ENCODE data around the gene KDELR3. TPM values are rescaled to one million over a fixed set of nuclear protein-coding genes. Genes with fewer than 3 reads are reported as not detected.

KDELR3 gene
- total and polyA plus RNA-seq, 4 donors, result 4.4 to 16.4 (median 8.8) TPM

DNA sequence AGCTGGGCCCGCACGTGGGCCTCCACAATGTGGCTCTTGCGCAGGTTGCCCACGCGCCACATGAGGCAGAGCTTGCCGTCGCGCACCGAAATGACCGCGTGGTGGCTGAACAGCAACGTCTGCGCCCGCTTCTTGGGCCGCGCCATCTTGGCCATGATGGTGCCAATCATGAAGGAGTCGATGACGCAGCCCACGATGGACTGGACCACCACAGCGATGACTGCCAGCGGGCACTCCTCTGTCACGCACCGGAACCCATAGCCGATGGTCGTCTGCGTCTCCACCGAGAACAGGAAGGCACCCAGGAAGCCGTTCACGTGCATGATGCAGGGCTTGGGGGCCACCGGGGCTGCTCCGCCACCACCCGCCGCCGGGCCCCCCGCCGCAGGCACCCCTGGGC, 40.4 kb upstream of the KDELR3 start:
- 96 to 99% methylated on average over 36 of the region's 36 CpGs for WGBS, 2 donors
- Histone ChIP-seq H3K36me3 (ENCODE audit: control insufficient read depth in 4 of 4, insufficient read depth in 4 of 4, low read length in 4 of 4) (no peaks in the 10 kb centered on the region), H3K9me3 (ENCODE audit: control insufficient read depth in 4 of 4, insufficient read depth in 3 of 4, low read length in 3 of 4) (no peaks in the 10 kb centered on the region), H3K4me1 (ENCODE audit: control insufficient read depth in 5 of 5, insufficient read depth in 5 of 5, low read length in 5 of 5) (peaks cover 0 to 5% (median 0%) of the 10 kb centered on the region in 5 donors), H3K4me3 (no peak overlapping the region), H3K9ac (ENCODE audit: insufficient read depth in 1 of 2, low read length in 2 of 2) (no peak overlapping the region), H3K27me3 (ENCODE audit: control insufficient read depth in 3 of 3, insufficient read depth in 3 of 3, low read length in 2 of 3) (no peaks in the 10 kb centered on the region), H3K27ac (ENCODE audit: low read depth in 1 of 2, low read length in 1 of 2) (no peak overlapping the region)
- no peak for TF ChIP-seq CTCF (IDR thresholded peaks at IDR 0.05; ENCODE audit: control extremely low read depth, extremely low read depth)
- ATAC-seq (ENCODE audit: insufficient read depth, low FRiP score), result no peak
- no peak for DNase-seq

GRCh38 chr22:38427940-38428339, 40.0 kb upstream of the KDELR3 start:
- Histone ChIP-seq H3K4me1 (ENCODE audit: control insufficient read depth in 5 of 5, insufficient read depth in 5 of 5, low read length in 5 of 5) (peaks cover 0 to 4% (median 0%) of the 10 kb centered on the region in 5 donors), H3K27me3 (ENCODE audit: control insufficient read depth in 3 of 3, insufficient read depth in 3 of 3, low read length in 2 of 3) (no peaks in the 10 kb centered on the region), H3K27ac (ENCODE audit: low read depth in 1 of 2, low read length in 1 of 2) (no peak overlapping the region), H3K36me3 (ENCODE audit: control insufficient read depth in 4 of 4, insufficient read depth in 4 of 4, low read length in 4 of 4) (no peaks in the 10 kb centered on the region), H3K9me3 (ENCODE audit: control insufficient read depth in 4 of 4, insufficient read depth in 3 of 4, low read length in 3 of 4) (no peaks in the 10 kb centered on the region), H3K4me3 (no peak overlapping the region), H3K9ac (ENCODE audit: insufficient read depth in 1 of 2, low read length in 2 of 2) (no peak overlapping the region)
- ATAC-seq (ENCODE audit: insufficient read depth, low FRiP score), result no peak
- no peak for DNase-seq
- no peak for TF ChIP-seq CTCF (IDR thresholded peaks at IDR 0.05; ENCODE audit: control extremely low read depth, extremely low read depth)
- WGBS, 2 donors, result 96 to 97% methylated on average over 31 of the region's 31 CpGs

DNA sequence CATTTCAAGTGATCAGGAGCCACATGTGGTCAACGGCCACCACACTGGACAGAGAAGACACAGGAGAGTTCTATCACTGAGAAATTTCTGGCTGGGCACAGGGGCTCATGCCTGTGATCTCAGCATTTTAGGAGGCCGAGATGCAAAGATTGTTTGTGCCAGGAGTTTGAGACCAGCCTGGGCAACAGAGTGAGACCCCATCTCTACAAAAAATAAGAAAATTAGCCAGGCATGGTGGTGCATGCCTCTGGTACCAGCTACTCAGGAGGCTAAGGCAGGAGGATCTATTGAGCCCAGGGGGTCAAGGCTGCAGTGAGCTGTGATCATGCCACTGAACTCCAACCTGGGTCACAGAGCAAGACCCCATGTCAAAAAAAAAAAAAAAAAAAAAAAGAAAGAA, 39.2 kb upstream of the KDELR3 start:
- Histone ChIP-seq H3K4me1 (ENCODE audit: control insufficient read depth in 5 of 5, insufficient read depth in 5 of 5, low read length in 5 of 5) (peaks cover 0 to 4% (median 0%) of the 10 kb centered on the region in 5 donors), H3K27ac (ENCODE audit: low read depth in 1 of 2, low read length in 1 of 2) (no peak overlapping the region), H3K9me3 (ENCODE audit: control insufficient read depth in 4 of 4, insufficient read depth in 3 of 4, low read length in 3 of 4) (no peaks in the 10 kb centered on the region), H3K36me3 (ENCODE audit: control insufficient read depth in 4 of 4, insufficient read depth in 4 of 4, low read length in 4 of 4) (no peaks in the 10 kb centered on the region), H3K9ac (ENCODE audit: insufficient read depth in 1 of 2, low read length in 2 of 2) (no peak overlapping the region), H3K27me3 (ENCODE audit: control insufficient read depth in 3 of 3, insufficient read depth in 3 of 3, low read length in 2 of 3) (no peaks in the 10 kb centered on the region), H3K4me3 (no peak overlapping the region)
- DNase-seq (no peak), ATAC-seq (ENCODE audit: insufficient read depth, low FRiP score) (no peak)
- no peak for TF ChIP-seq CTCF (IDR thresholded peaks at IDR 0.05; ENCODE audit: control extremely low read depth, extremely low read depth)
- 86 to 91% methylated on average over 2 of the region's 2 CpGs for WGBS, 2 donors

- ATAC-seq (ENCODE audit: insufficient read depth, low FRiP score) (no peak), DNase-seq (peak; percentile 74 to 78 (median 75))
- no peak overlapping the region for H3K9ac ChIP-seq (ENCODE audit: insufficient read depth in 1 of 2, low read length in 2 of 2)
These were observed 38.3 kb upstream of the KDELR3 start for GRCh38 chr22:38429499-38430068.

More at GRCh38 chr22:38429499-38430068, 38.3 kb upstream of the KDELR3 start:
- no peak overlapping the region for H3K27ac ChIP-seq (ENCODE audit: low read depth in 1 of 2, low read length in 1 of 2)
- H3K4me3 ChIP-seq, result no peak overlapping the region
- peaks cover 0 to 4% (median 0%) of the 10 kb centered on the region in 5 donors for H3K4me1 ChIP-seq (ENCODE audit: control insufficient read depth in 5 of 5, insufficient read depth in 5 of 5, low read length in 5 of 5)
- no peaks in the 10 kb centered on the region for H3K36me3 ChIP-seq (ENCODE audit: control insufficient read depth in 4 of 4, insufficient read depth in 4 of 4, low read length in 4 of 4)
- 46 to 70% methylated on average over 16 of the region's 16 CpGs for WGBS, 2 donors
- H3K9me3 ChIP-seq (ENCODE audit: control insufficient read depth in 4 of 4, insufficient read depth in 3 of 4, low read length in 3 of 4), result no peaks in the 10 kb centered on the region
- TF ChIP-seq CTCF (IDR thresholded peaks at IDR 0.05; ENCODE audit: control extremely low read depth, extremely low read depth), result no peak
- no peaks in the 10 kb centered on the region for H3K27me3 ChIP-seq (ENCODE audit: control insufficient read depth in 3 of 3, insufficient read depth in 3 of 3, low read length in 2 of 3)

Measured in lung (tissue), 12 donors.